Transverse colon (tissue), 4 donors: ENCODE data around the gene SAMD14. TPM values are rescaled to one million over a fixed set of nuclear protein-coding genes. Genes with fewer than 3 reads are reported as not detected.
A peak's percentile ranks its signal among the peaks of the same experiment; 100 is the strongest.

ENCODE experiments used
- DNase-seq: peaks from one replicate; pipeline ENCODE4 v3.0.0-alpha.2; 2019
- H3K27ac ChIP-seq, 4 donors: fragments of 200-600 bp; sonication (generic); 2 replicates each; pipeline ENCODE4 v1.5.1; 2016 to 2018; ENCODE audit warnings: inconsistent platforms in 4 of 4
- H3K27me3 ChIP-seq: fragments of 200-600 bp; sonication (generic); 2 replicates; pipeline ENCODE4 v1.5.1; 2017; ENCODE audit warnings: inconsistent platforms
- H3K36me3 ChIP-seq, 4 donors: fragments of 200-600 bp; sonication (generic); 2 replicates each; pipeline ENCODE4 v1.5.1; 2017 to 2019; ENCODE audit warnings: inconsistent platforms in 4 of 4
- H3K4me1 ChIP-seq, 4 donors: fragments of 200-600 bp; sonication (generic); 2 replicates each; pipeline ENCODE4 v1.5.1; 2017 to 2020; ENCODE audit warnings: inconsistent platforms in 4 of 4
- H3K4me3 ChIP-seq, 4 donors: fragments of 200-600 bp; sonication (generic); 1 replicate in 1 of 4; 2 replicates in 3 of 4; pipeline versions ENCODE4 v1.5.1 to v1.6.1; 2017 to 2019; ENCODE audit warnings: inconsistent platforms in 4 of 4
- H3K9me3 ChIP-seq, 2 donors: fragments of 200-600 bp; sonication (generic); 2 replicates each; pipeline ENCODE4 v1.5.1; 2017 to 2019; ENCODE audit warnings: inconsistent platforms in 2 of 2
- EP300 ChIP-seq: sonication (generic); formaldehyde crosslinking; IDR thresholded peaks from one replicate; pipeline ENCODE4 v1.6.1; 2017; ENCODE audit warnings: antibody characterized with exemption, low read depth
- POLR2A ChIP-seq: fragments of 450-650 bp; IDR thresholded peaks from one replicate; pipeline ENCODE4 v1.6.1; 2016; ENCODE audit warnings: antibody characterized with exemption, mild to moderate bottlenecking, moderate library complexity
- POLR2AphosphoS5 ChIP-seq, 3 donors: sonication (generic); formaldehyde crosslinking; IDR thresholded peaks; one replicate each; pipeline ENCODE4 v1.6.1; 2016; ENCODE audit warnings: antibody characterized with exemption in 3 of 3
- WGBS, 2 donors: methylation state at CpG; one replicate each; pipeline ENCODE4 v1.1.5; 2018; ENCODE audit warnings: low coverage in 1 of 2; 5-methylcytosine and 5-hydroxymethylcytosine counted together
- in situ Hi-C, 4 donors: fragments of 200-750 bp; cut with MboI; loops; one replicate each; pipeline versions ENCODE4 v1.15.0 to v1.15.1; 2017; ENCODE audit warnings: low sequenced_read_pairs in 3 of 4, low pct_ligation_motif_present in 1 of 4, low pct_unique_long_range_greater_than_20kb in 1 of 4
- intact Hi-C: fragments of 100-400 bp; cut with DNase I; formaldehyde crosslinking; loops from one replicate; pipeline ENCODE4 v1.15.1; 2023; ENCODE audit warnings: low total_unique reads
- total RNA-seq, 4 donors: library from RNA; depleted of rRNA; stranded (reverse); fragments of >200 nt; gene quantifications; one replicate each; pipeline ENCODE4 v1.1.0, GENCODE V29; 2016
- TF ChIP-seq, protein P1 (sequence below), 5 experiments: fragments of 200-600 bp in 3 of 5; fragments of 450-650 bp in 2 of 5; sonication (generic) in 3 of 5; IDR thresholded peaks; 1 replicate in 2 of 5; 2 replicates in 3 of 5; pipeline ENCODE4 v1.5.1; 2016 to 2017; ENCODE audit warnings: antibody characterized with exemption in 5 of 5, inconsistent platforms in 3 of 5, mild to moderate bottlenecking in 2 of 5, moderate library complexity in 1 of 5

The SAMD14 gene
- total RNA-seq, 4 donors from 2014 or later = 0.14 to 1.8 (median 0.32) TPM; not detected in 1

DNA sequence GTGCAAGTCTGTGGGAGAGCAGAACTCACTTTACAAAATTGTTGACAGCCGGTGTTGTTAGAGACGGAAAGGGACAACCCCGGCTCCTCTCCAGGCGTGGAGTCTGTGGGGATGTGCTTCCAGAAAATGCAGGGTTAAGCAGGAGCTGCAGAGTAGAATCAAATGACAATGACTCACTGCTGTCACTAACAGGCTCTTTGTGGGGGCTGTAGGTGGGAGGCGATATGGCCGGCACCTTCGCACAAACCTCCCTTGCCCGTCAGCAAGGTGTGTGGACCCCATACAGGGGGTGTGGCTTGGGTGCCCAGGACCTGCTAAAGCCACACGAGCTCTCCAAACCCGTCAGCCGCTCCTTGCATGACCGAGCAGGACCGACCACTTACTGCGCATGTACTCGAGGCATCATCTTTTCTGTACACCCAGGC is 29.0 kb downstream of the SAMD14 start:
- peak overlapping the region; percentile 89 to 95 (median 92) for H3K27ac ChIP-seq
- peaks cover 48 to 73% (median 65%) of the 10 kb centered on the region in 4 donors for H3K4me1 ChIP-seq
- WGBS, 2 donors = 50% methylated on average over 15 of the region's 15 CpGs; no CpG with 5 or more reads in 1 of the 2 donors
- no peaks in the 10 kb centered on the region for H3K27me3 ChIP-seq
- in situ Hi-C loops (no loop called here), intact Hi-C loops (no loop called here)
- DNase-seq = no peak
- TF ChIP-seq POLR2AphosphoS5 (IDR thresholded peaks at IDR 0.05) (no peak), EP300 (no peak)
- H3K4me3 ChIP-seq = peak overlapping the region in 1 of 4 donors; percentile 1
- peaks cover 0 to 3% (median 0%) of the 10 kb centered on the region in 4 donors for H3K36me3 ChIP-seq
- H3K9me3 ChIP-seq = no peaks in the 10 kb centered on the region

GRCh38 chr17:50100480-50100883 is 29.5 kb downstream of the SAMD14 start:
- peaks cover 48 to 75% (median 68%) of the 10 kb centered on the region in 4 donors for H3K4me1 ChIP-seq
- in situ Hi-C loops (no loop called here), intact Hi-C loops (no loop called here)
- DNase-seq = peak; percentile 70
- TF ChIP-seq POLR2A (no peak), POLR2AphosphoS5 (IDR thresholded peaks at IDR 0.05) (peak; percentile 17 to 59 (median 17)), EP300 (no peak)
- TF ChIP-seq, protein P1, sequence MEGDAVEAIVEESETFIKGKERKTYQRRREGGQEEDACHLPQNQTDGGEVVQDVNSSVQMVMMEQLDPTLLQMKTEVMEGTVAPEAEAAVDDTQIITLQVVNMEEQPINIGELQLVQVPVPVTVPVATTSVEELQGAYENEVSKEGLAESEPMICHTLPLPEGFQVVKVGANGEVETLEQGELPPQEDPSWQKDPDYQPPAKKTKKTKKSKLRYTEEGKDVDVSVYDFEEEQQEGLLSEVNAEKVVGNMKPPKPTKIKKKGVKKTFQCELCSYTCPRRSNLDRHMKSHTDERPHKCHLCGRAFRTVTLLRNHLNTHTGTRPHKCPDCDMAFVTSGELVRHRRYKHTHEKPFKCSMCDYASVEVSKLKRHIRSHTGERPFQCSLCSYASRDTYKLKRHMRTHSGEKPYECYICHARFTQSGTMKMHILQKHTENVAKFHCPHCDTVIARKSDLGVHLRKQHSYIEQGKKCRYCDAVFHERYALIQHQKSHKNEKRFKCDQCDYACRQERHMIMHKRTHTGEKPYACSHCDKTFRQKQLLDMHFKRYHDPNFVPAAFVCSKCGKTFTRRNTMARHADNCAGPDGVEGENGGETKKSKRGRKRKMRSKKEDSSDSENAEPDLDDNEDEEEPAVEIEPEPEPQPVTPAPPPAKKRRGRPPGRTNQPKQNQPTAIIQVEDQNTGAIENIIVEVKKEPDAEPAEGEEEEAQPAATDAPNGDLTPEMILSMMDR (IDR thresholded peaks at IDR 0.05) = no peak
- WGBS, 2 donors = 50 to 61% methylated on average over 4 to 5 of the region's 5 CpGs
- peak overlapping the region in 1 of 4 donors; percentile 1 for H3K4me3 ChIP-seq
- no peaks in the 10 kb centered on the region for H3K9me3 ChIP-seq
- H3K27ac ChIP-seq = peak overlapping the region; percentile 89 to 95 (median 92)
- no peaks in the 10 kb centered on the region for H3K36me3 ChIP-seq
- no peaks in the 10 kb centered on the region for H3K27me3 ChIP-seq

- no peak for DNase-seq
- 69% methylated on average over 5 of the region's 5 CpGs; no CpG with 5 or more reads in 1 of the 2 donors for WGBS, 2 donors
- H3K36me3 ChIP-seq = no peaks in the 10 kb centered on the region
- in situ Hi-C loops = no loop called here
- H3K27ac ChIP-seq = peak overlapping the region; percentile 89 to 95 (median 92)
- peaks cover 48 to 78% (median 69%) of the 10 kb centered on the region in 4 donors for H3K4me1 ChIP-seq
- no peak overlapping the region for H3K4me3 ChIP-seq
- intact Hi-C loops = loop anchor here (10.0 kb wide), 1 partner anchor 196 kb away; no protein-coding TSS in a partner anchor
- TF ChIP-seq EP300 (no peak), POLR2A (no peak), POLR2AphosphoS5 (IDR thresholded peaks at IDR 0.05) (no peak)
- TF ChIP-seq, protein P1 (IDR thresholded peaks at IDR 0.05) = no peak
- H3K27me3 ChIP-seq = no peaks in the 10 kb centered on the region
- H3K9me3 ChIP-seq = no peaks in the 10 kb centered on the region
These were observed 31.0 kb downstream of the SAMD14 start for GRCh38 chr17:50099003-50099402.

DNA sequence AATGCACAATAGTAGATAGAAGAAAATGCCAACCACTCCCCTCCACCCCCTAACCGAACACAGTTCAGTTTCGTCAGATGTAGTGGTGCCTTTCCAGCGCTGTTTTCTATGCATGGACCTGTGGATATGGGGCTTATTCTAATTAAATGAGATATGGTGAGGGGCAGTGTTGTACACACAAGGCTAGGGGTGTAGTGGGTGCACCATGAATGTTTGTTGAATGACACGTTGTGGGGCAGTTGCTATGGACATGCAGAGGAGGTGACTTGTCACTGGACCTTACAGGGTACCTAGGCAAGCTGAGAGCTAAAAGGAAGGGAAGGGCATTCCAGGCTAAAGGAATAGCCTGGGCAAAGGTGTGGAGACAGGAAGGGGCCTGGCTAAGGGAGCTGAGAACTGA is 31.4 kb downstream of the SAMD14 start:
- peak overlapping the region; percentile 89 to 95 (median 92) for H3K27ac ChIP-seq
- H3K36me3 ChIP-seq = no peaks in the 10 kb centered on the region
- WGBS, 2 donors = 78 to 88% methylated on average over 4 of the region's 4 CpGs
- H3K4me3 ChIP-seq = no peak overlapping the region
- TF ChIP-seq, protein P1 (IDR thresholded peaks at IDR 0.05) = no peak
- TF ChIP-seq EP300 (no peak), POLR2A (no peak), POLR2AphosphoS5 (IDR thresholded peaks at IDR 0.05) (no peak)
- intact Hi-C loops (loop anchor here (10.0 kb wide), 1 partner anchor 196 kb away; no protein-coding TSS in a partner anchor), in situ Hi-C loops (no loop called here)
- H3K27me3 ChIP-seq = no peaks in the 10 kb centered on the region
- no peak for DNase-seq
- H3K9me3 ChIP-seq = no peaks in the 10 kb centered on the region
- peaks cover 48 to 78% (median 67%) of the 10 kb centered on the region in 4 donors for H3K4me1 ChIP-seq
